ENCODE measurements around the gene GSTP1. TPM values are rescaled to one million over a fixed set of nuclear protein-coding genes. Genes with fewer than 3 reads are reported as not detected.

The GSTP1 gene
- polyA plus RNA-seq, 1 donor (not counting 4 experiments of a cell fraction or from before 2014, with no cell fraction given), result 1,575 TPM

GRCh38 chr11:67631853-67632174 lies 48.2 kb downstream of the GSTP1 start:
- Histone ChIP-seq H3K27me3 (ENCODE audit: control insufficient read depth, extremely low read depth, insufficient read depth, low read length) (no peaks in the 10 kb centered on the region), H3K9me3 (ENCODE audit: control insufficient read depth, low read depth, low read length) (no peaks in the 10 kb centered on the region), H3K4me1 (ENCODE audit: control insufficient read depth, extremely low read depth, insufficient read depth, low read length) (peaks cover 9% of the 10 kb centered on the region), H3K27ac (ENCODE audit: control insufficient read depth, insufficient read depth, low read length) (no peak overlapping the region), H3K9me1 (ENCODE audit: control insufficient read depth, extremely low read depth, insufficient read depth, low read length) (no peaks in the 10 kb centered on the region), H3K4me3 (ENCODE audit: control insufficient read depth in 2 of 3, extremely low read depth in 1 of 3, insufficient read depth in 2 of 3, low read depth in 1 of 3, low read length in 3 of 3) (no peak overlapping the region), H2AFZ (ENCODE audit: control insufficient read depth, low read length) (no peak overlapping the region), H4K20me1 (ENCODE audit: control insufficient read depth, extremely low read depth, insufficient read depth, low read length) (no peaks in the 10 kb centered on the region), H3K4me2 (ENCODE audit: control insufficient read depth, extremely low read depth, insufficient read depth, low read depth, low read length) (no peak overlapping the region), H3K9ac (ENCODE audit: control insufficient read depth, extremely low read depth, insufficient read depth, low read length) (no peak overlapping the region), H3K36me3 (ENCODE audit: control insufficient read depth in 2 of 2, extremely low read depth in 1 of 2, insufficient read depth in 2 of 2, low read length in 2 of 2) (no peaks in the 10 kb centered on the region), H3K79me2 (ENCODE audit: control insufficient read depth, insufficient read depth, low read length) (no peaks in the 10 kb centered on the region)
- DNase-seq (ENCODE audit: low read depth, low spot score), result no peak
- dilution Hi-C loops (cut with MboI; ENCODE audit: extremely low pct_ligation_motif_present, low sequenced_read_pairs), result no loop called here
- FAIRE-seq, result no peak
- TF ChIP-seq EZH2 (IDR thresholded peaks at IDR 0.05; ENCODE audit: low read length) (no peak), CTCF (optimal IDR thresholded peaks at IDR 0.05 in 1 of 3, IDR thresholded peaks at IDR 0.05 in 1 of 3, conservative IDR thresholded peaks at IDR 0.05 in 1 of 3; ENCODE audit: extremely low read depth in 1 of 3, insufficient read depth in 2 of 3, low read length in 3 of 3) (no peak)

GRCh38 chr11:67632175-67632981 lies 48.8 kb downstream of the GSTP1 start:
- DNase-seq (ENCODE audit: low read depth, low spot score), result no peak
- dilution Hi-C loops (cut with MboI; ENCODE audit: extremely low pct_ligation_motif_present, low sequenced_read_pairs), result no loop called here
- Histone ChIP-seq H3K9ac (ENCODE audit: control insufficient read depth, extremely low read depth, insufficient read depth, low read length) (no peak overlapping the region), H3K9me1 (ENCODE audit: control insufficient read depth, extremely low read depth, insufficient read depth, low read length) (no peaks in the 10 kb centered on the region), H3K9me3 (ENCODE audit: control insufficient read depth, low read depth, low read length) (no peaks in the 10 kb centered on the region), H3K4me2 (ENCODE audit: control insufficient read depth, extremely low read depth, insufficient read depth, low read depth, low read length) (no peak overlapping the region), H3K79me2 (ENCODE audit: control insufficient read depth, insufficient read depth, low read length) (no peaks in the 10 kb centered on the region), H2AFZ (ENCODE audit: control insufficient read depth, low read length) (no peak overlapping the region), H3K4me1 (ENCODE audit: control insufficient read depth, extremely low read depth, insufficient read depth, low read length) (peaks cover 10% of the 10 kb centered on the region), H3K36me3 (ENCODE audit: control insufficient read depth in 2 of 2, extremely low read depth in 1 of 2, insufficient read depth in 2 of 2, low read length in 2 of 2) (no peaks in the 10 kb centered on the region), H3K4me3 (ENCODE audit: control insufficient read depth in 2 of 3, extremely low read depth in 1 of 3, insufficient read depth in 2 of 3, low read depth in 1 of 3, low read length in 3 of 3) (no peak overlapping the region), H3K27me3 (ENCODE audit: control insufficient read depth, extremely low read depth, insufficient read depth, low read length) (no peaks in the 10 kb centered on the region), H3K27ac (ENCODE audit: control insufficient read depth, insufficient read depth, low read length) (no peak overlapping the region), H4K20me1 (ENCODE audit: control insufficient read depth, extremely low read depth, insufficient read depth, low read length) (no peaks in the 10 kb centered on the region)
- no peak for FAIRE-seq
- no peak for TF ChIP-seq EZH2 (IDR thresholded peaks at IDR 0.05; ENCODE audit: low read length)
- TF ChIP-seq CTCF (optimal IDR thresholded peaks at IDR 0.05 in 1 of 3, IDR thresholded peaks at IDR 0.05 in 1 of 3, conservative IDR thresholded peaks at IDR 0.05 in 1 of 3; ENCODE audit: extremely low read depth in 1 of 3, insufficient read depth in 2 of 3, low read length in 3 of 3), result no peak

All from keratinocyte (primary cell).